ENCODE data around the gene TMEM131. TPM values are rescaled to one million over a fixed set of nuclear protein-coding genes. Genes with fewer than 3 reads are reported as not detected.
A peak's percentile ranks its signal among the peaks of the same experiment; 100 is the strongest.

Gene TMEM131
- total RNA-seq, 2 experiments from 2014 or later, result 23.1 to 23.7 TPM

- H3K9me3 Mint-ChIP-seq, result no peaks in the 10 kb centered on the region
- POLR2A ChIA-PET, result no interaction called here
- H3K27me3 Mint-ChIP-seq, result no peaks in the 10 kb centered on the region
- intact Hi-C loops (cut with micrococcal nuclease), result loop anchor here (10.0 kb wide), 2 partner anchors 87 to 283 kb away; partner anchors contain the start of genes VWA3B and ZAP70
- H3K36me3 Mint-ChIP-seq, result no peaks in the 10 kb centered on the region
- peaks cover 17% of the 10 kb centered on the region for H3K4me1 Mint-ChIP-seq (ENCODE audit: low read depth)
- no peak for DNase-seq
- H3K27ac Mint-ChIP-seq, result no peak overlapping the region
- H3K4me3 Mint-ChIP-seq, result no peak overlapping the region
- CTCF ChIA-PET, result no interaction called here
These were observed 2.1 kb upstream of the TMEM131 start for GRCh38 chr2:97997784-97998392.

DNA sequence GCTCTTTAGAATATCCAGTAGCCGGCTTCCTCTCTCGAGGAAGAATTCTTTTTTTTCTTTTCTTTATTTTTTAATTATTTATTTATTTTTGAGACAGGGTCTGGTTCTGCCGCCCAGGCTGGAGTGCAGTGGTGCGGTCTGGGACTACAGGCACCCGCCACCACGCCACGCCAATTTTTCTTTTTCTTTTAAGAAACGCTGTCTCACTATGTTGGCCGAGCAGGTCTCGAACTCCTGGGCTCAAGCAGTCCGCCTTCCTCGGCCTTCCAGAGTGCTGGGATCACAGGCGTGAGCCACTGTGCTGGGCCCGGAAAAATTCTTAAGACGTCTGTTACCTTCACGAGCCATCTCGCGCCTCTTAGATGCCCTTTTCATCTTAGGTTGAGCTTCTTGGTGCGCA lies 931 bp upstream of the TMEM131 start:
- peak overlapping the region; percentile 77 for H3K4me3 Mint-ChIP-seq
- H3K4me1 Mint-ChIP-seq (ENCODE audit: low read depth), result peaks cover 25% of the 10 kb centered on the region
- POLR2A ChIA-PET, result interaction anchor here (1.0 kb wide), 1 partner anchor 127 kb away, joined by 3 read pairs; no protein-coding TSS in a partner anchor
- intact Hi-C loops (cut with micrococcal nuclease), result loop anchor here (10.0 kb wide), 2 partner anchors 88 to 282 kb away; partner anchors contain the start of genes VWA3B and ZAP70
- CTCF ChIA-PET, result interaction anchor here (1.6 kb wide), 1 partner anchor 190 kb away, joined by 7 read pairs; no protein-coding TSS in a partner anchor
- no peaks in the 10 kb centered on the region for H3K27me3 Mint-ChIP-seq
- H3K27ac Mint-ChIP-seq, result peak overlapping the region; percentile 79
- no peak for DNase-seq
- H3K36me3 Mint-ChIP-seq, result no peaks in the 10 kb centered on the region
- no peaks in the 10 kb centered on the region for H3K9me3 Mint-ChIP-seq

- Mint-ChIP-seq H3K9me3 (no peaks in the 10 kb centered on the region), H3K27ac (peak overlapping the region; percentile 95), H3K4me3 (peak overlapping the region; percentile 87), H3K36me3 (no peaks in the 10 kb centered on the region), H3K4me1 (ENCODE audit: low read depth) (peaks cover 36% of the 10 kb centered on the region), H3K27me3 (no peaks in the 10 kb centered on the region)
- intact Hi-C loops (cut with micrococcal nuclease), result loop anchor here (1.0 to 10.0 kb wide), 4 partner anchors 90 to 331 kb away; partner anchors contain the start of genes ACTR1B, VWA3B and ZAP70
- ChIA-PET POLR2A (interaction anchor here (0.9 kb wide), 1 partner anchor 164 kb away, joined by 3 read pairs; no protein-coding TSS in a partner anchor), CTCF (interaction anchor here (0.6 to 1.0 kb wide), 2 partner anchors 17 to 38 kb away, joined by 3 to 4 read pairs; no protein-coding TSS in a partner anchor)
- peak; percentile 61 for DNase-seq
These were observed 568 bp downstream of the TMEM131 start for GRCh38 chr2:97995026-97995733.

DNA sequence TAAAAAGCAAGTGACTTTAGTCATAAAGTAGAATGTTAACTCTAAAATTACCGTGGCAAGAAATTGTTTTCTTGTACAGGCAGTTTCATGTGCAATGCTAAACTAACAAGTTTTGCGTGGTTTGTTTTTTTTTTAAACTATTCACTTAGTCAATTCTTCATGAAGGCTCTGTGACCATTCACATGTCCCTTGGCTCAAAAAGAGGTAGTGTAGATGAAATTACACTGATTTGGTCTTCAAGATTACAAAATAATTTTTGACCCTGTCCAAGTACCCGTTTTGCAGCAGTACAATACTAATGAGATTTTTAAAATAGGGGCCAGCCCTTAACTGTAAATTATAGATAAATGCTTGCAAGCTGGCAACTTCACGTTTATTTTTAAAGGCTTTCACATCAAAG lies 1.3 kb downstream of the TMEM131 start:
- H3K4me3 Mint-ChIP-seq, result peak overlapping the region; percentile 87
- H3K27me3 Mint-ChIP-seq, result no peaks in the 10 kb centered on the region
- peak overlapping the region; percentile 95 for H3K27ac Mint-ChIP-seq
- H3K36me3 Mint-ChIP-seq, result no peaks in the 10 kb centered on the region
- ChIA-PET POLR2A (no interaction called here), CTCF (interaction anchor here (0.6 to 1.0 kb wide), 2 partner anchors 18 to 38 kb away, joined by 3 to 4 read pairs; no protein-coding TSS in a partner anchor)
- no peaks in the 10 kb centered on the region for H3K9me3 Mint-ChIP-seq
- peaks cover 43% of the 10 kb centered on the region for H3K4me1 Mint-ChIP-seq (ENCODE audit: low read depth)
- intact Hi-C loops (cut with micrococcal nuclease), result loop anchor here (2.0 to 10.0 kb wide), 3 partner anchors 90 to 280 kb away; partner anchors contain the start of genes VWA3B and ZAP70
- no peak for DNase-seq

DNA sequence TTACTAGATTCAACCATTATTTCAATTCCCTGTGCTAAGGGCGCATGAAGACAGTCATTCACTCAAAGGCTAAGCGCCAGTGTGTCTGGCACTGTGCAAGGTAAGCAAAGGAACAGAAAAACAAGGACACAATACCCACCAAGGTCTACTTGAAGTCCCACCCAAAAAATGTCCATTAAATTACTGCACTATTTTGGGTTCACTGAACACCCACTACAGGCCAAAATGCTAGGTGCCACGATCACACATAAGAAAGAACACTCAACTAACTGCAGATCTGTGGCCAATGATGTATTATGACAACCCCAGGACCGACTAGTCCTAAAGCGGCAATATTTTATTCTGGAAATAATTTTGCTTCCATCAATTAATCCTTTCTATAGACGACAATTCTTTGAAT lies 1.8 kb downstream of the TMEM131 start:
- peaks cover 43% of the 10 kb centered on the region for H3K4me1 Mint-ChIP-seq (ENCODE audit: low read depth)
- POLR2A ChIA-PET, result no interaction called here
- intact Hi-C loops (cut with micrococcal nuclease), result loop anchor here (2.0 to 10.0 kb wide), 3 partner anchors 91 to 279 kb away; partner anchors contain the start of genes VWA3B and ZAP70
- H3K27me3 Mint-ChIP-seq, result no peaks in the 10 kb centered on the region
- H3K4me3 Mint-ChIP-seq, result peak overlapping the region; percentile 87
- no peak for DNase-seq
- H3K27ac Mint-ChIP-seq, result no peak overlapping the region
- no peaks in the 10 kb centered on the region for H3K36me3 Mint-ChIP-seq
- CTCF ChIA-PET, result no interaction called here
- no peaks in the 10 kb centered on the region for H3K9me3 Mint-ChIP-seq

- H3K27ac Mint-ChIP-seq, result no peak overlapping the region
- CTCF ChIA-PET, result interaction anchor here (1.2 kb wide), 1 partner anchor 10 kb away, joined by 3 read pairs; no protein-coding TSS in a partner anchor
- peaks cover 48% of the 10 kb centered on the region for H3K4me1 Mint-ChIP-seq (ENCODE audit: low read depth)
- no peak for DNase-seq
- intact Hi-C loops (cut with micrococcal nuclease), result loop anchor here (10.0 kb wide), 2 partner anchors 92 to 278 kb away; partner anchors contain the start of genes VWA3B and ZAP70
- POLR2A ChIA-PET, result no interaction called here
- H3K27me3 Mint-ChIP-seq, result no peaks in the 10 kb centered on the region
- H3K9me3 Mint-ChIP-seq, result peaks cover 7% of the 10 kb centered on the region
- peaks cover 4% of the 10 kb centered on the region for H3K36me3 Mint-ChIP-seq
- H3K4me3 Mint-ChIP-seq, result peak overlapping the region; percentile 87
These were observed 2.6 kb downstream of the TMEM131 start for GRCh38 chr2:97992836-97993825.

GRCh38 chr2:97991081-97991856 lies 4.5 kb downstream of the TMEM131 start:
- Mint-ChIP-seq H3K36me3 (peaks cover 9% of the 10 kb centered on the region), H3K9me3 (peaks cover 13% of the 10 kb centered on the region), H3K27ac (no peak overlapping the region), H3K27me3 (no peaks in the 10 kb centered on the region), H3K4me1 (ENCODE audit: low read depth) (peaks cover 53% of the 10 kb centered on the region), H3K4me3 (no peak overlapping the region)
- ChIA-PET CTCF (no interaction called here), POLR2A (no interaction called here)
- intact Hi-C loops (cut with micrococcal nuclease), result loop anchor here (10.0 kb wide), 2 partner anchors 94 to 276 kb away; partner anchors contain the start of genes VWA3B and ZAP70
- DNase-seq, result no peak

DNA sequence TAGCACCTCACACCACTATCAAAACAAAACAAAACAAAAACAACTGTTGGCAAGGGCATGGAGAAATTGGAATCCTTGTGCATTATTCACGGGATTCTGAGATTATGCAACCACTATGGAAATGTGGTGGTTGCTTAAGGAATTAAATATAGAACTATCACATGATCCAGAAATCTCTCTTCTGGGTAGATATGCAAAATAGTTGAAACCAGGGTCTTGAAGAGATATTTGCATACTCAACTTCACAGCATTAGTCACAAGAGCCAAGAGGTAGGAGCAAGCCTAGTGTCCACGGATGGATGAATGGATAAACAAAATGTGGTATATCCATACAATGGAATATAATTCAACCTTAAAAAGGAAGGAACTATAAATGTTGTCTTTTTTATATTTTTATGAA lies 7.0 kb downstream of the TMEM131 start:
- ChIA-PET POLR2A (no interaction called here), CTCF (no interaction called here)
- intact Hi-C loops (cut with micrococcal nuclease), result no loop called here
- Mint-ChIP-seq H3K9me3 (peaks cover 16% of the 10 kb centered on the region), H3K27ac (no peak overlapping the region), H3K36me3 (peaks cover 12% of the 10 kb centered on the region), H3K27me3 (no peaks in the 10 kb centered on the region), H3K4me3 (no peak overlapping the region), H3K4me1 (ENCODE audit: low read depth) (peaks cover 50% of the 10 kb centered on the region)
- DNase-seq, result no peak

- DNase-seq, result no peak
- intact Hi-C loops (cut with micrococcal nuclease), result no loop called here
- Mint-ChIP-seq H3K4me3 (no peak overlapping the region), H3K36me3 (peaks cover 12% of the 10 kb centered on the region), H3K27me3 (no peaks in the 10 kb centered on the region), H3K4me1 (ENCODE audit: low read depth) (peaks cover 35% of the 10 kb centered on the region), H3K27ac (no peak overlapping the region), H3K9me3 (peaks cover 16% of the 10 kb centered on the region)
- CTCF ChIA-PET, result no interaction called here
- POLR2A ChIA-PET, result no interaction called here
These were observed 9.8 kb downstream of the TMEM131 start for GRCh38 chr2:97985998-97986397.

- Mint-ChIP-seq H3K9me3 (peaks cover 25% of the 10 kb centered on the region), H3K27me3 (no peaks in the 10 kb centered on the region), H3K27ac (no peak overlapping the region), H3K36me3 (peaks cover 21% of the 10 kb centered on the region), H3K4me3 (no peak overlapping the region), H3K4me1 (ENCODE audit: low read depth) (peaks cover 36% of the 10 kb centered on the region)
- intact Hi-C loops (cut with micrococcal nuclease), result no loop called here
- ChIA-PET POLR2A (no interaction called here), CTCF (interaction anchor here (1.3 kb wide), 1 partner anchor 9 kb away, joined by 3 read pairs; no protein-coding TSS in a partner anchor)
- no peak for DNase-seq
These were observed 12.1 kb downstream of the TMEM131 start for GRCh38 chr2:97983698-97984097.

DNA sequence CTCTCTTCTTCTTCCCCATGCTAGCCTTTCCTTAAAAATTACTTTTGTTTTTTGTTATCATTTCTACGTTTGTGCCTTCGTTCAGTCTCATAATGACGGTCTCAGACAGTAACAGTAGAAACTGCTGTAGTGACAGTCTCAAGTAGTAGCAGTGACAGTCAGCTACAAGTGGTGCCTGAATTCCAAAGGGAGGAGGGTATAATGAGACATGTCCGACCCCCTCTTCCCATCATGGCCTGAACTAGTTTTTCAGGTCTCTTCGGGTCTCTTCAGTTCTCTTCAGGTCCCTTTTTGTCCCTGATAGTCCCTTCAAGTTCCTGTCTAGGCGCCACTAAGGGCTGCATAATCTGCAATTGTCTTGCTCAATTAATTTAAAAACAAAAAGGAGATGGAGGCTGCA lies 12.6 kb downstream of the TMEM131 start:
- H3K36me3 Mint-ChIP-seq, result peaks cover 18% of the 10 kb centered on the region
- H3K9me3 Mint-ChIP-seq, result peaks cover 24% of the 10 kb centered on the region
- H3K27ac Mint-ChIP-seq, result no peak overlapping the region
- H3K4me1 Mint-ChIP-seq (ENCODE audit: low read depth), result peaks cover 32% of the 10 kb centered on the region
- ChIA-PET POLR2A (no interaction called here), CTCF (interaction anchor here (1.1 to 1.3 kb wide), 2 partner anchors 9 to 43 kb away, joined by 3 to 4 read pairs; no protein-coding TSS in a partner anchor)
- intact Hi-C loops (cut with micrococcal nuclease), result no loop called here
- H3K4me3 Mint-ChIP-seq, result no peak overlapping the region
- no peaks in the 10 kb centered on the region for H3K27me3 Mint-ChIP-seq
- no peak for DNase-seq

Data from activated CD4-positive, alpha-beta memory T cell treated with anti-CD3 and anti-CD28 coated beads for 36 hours (primary cell).